NCI-H2081 treated with DMSO at 0.1 percent for 48 hours (cell line): ENCODE results near the gene GPC1.

Experiments
- DNase-seq: peaks from one replicate; lab custom pipeline; 2025; lab: John Stamatoyannopoulos, UW

Gene GPC1

GRCh38 chr2:240442891-240443715 lies 7.6 kb downstream of the GPC1 start:
- no peak for DNase-seq

DNA sequence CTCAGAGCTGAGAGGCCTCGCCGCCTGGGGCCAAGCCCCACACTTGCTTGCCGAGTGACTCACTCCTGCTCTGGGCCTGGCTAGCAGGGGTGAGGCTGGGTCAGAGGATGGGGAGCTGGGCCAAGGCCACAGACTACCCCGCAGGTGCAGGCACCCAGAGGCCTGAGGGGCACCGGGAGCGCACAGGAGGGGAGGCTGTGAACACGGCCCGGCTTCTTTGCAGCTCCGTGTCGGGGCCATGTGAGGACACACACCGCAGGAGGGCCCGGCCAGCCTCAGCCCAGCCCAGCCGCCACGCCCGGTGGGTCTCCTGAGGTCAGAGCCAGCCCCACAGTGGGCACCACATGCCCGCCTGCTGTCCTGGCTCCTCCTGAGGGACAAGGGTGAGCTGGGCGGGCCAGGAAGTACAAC lies 8.4 kb downstream of the GPC1 start:
- DNase-seq = no peak

DNA sequence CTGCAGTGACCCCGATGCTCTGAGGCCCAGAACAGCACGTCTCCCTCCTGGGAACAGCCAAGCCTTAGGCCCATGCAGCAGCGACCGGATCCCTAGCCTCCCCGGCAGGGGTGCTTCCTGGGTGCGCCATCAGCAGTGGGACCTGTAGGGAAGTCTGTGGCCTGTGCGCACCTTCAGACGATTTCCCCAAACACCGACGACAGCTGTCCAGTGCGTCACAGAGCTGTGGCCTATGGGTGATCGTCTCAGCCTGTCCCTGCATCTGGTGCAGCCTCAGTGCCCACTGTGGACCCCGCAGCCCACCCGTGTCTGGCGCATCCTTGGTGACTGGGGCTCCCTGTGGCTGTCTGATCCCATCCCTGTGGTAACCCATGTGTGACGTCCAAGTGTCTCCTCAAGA lies 9.0 kb downstream of the GPC1 start:
- no peak for DNase-seq

- no peak for DNase-seq
Observed at GRCh38 chr2:240445961-240446663, 10.6 kb downstream of the GPC1 start.

DNA sequence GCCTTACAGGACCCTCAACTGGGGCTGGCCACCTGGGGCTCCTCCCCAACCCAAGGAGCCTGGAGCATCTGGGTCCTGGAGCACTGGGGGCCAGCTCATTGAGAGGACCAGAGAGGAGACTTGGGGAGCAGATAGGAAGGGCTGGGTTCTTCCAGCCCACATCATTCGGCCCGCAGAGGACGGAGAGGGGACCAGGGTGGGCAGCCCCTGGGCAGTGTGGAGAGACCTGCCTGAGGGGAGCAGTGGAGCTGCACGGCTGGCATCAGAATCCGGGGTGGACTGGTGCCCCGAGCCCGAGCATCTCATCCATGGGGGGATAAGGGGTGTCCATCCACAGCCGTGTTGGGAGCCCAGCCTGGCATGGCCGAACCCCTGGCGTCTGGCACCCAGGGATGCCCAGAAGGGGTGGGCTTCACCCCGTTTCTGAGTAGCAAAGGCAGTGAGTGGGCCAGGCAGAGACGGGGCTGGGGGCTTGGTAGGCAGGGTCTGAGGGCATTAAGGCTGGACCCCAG lies 11.3 kb downstream of the GPC1 start:
- DNase-seq = no peak

- no peak for DNase-seq
Observed at GRCh38 chr2:240447331-240447730, 11.9 kb downstream of the GPC1 start.

- no peak for DNase-seq
Observed at GRCh38 chr2:240447934-240448333, 12.5 kb downstream of the GPC1 start.

DNA sequence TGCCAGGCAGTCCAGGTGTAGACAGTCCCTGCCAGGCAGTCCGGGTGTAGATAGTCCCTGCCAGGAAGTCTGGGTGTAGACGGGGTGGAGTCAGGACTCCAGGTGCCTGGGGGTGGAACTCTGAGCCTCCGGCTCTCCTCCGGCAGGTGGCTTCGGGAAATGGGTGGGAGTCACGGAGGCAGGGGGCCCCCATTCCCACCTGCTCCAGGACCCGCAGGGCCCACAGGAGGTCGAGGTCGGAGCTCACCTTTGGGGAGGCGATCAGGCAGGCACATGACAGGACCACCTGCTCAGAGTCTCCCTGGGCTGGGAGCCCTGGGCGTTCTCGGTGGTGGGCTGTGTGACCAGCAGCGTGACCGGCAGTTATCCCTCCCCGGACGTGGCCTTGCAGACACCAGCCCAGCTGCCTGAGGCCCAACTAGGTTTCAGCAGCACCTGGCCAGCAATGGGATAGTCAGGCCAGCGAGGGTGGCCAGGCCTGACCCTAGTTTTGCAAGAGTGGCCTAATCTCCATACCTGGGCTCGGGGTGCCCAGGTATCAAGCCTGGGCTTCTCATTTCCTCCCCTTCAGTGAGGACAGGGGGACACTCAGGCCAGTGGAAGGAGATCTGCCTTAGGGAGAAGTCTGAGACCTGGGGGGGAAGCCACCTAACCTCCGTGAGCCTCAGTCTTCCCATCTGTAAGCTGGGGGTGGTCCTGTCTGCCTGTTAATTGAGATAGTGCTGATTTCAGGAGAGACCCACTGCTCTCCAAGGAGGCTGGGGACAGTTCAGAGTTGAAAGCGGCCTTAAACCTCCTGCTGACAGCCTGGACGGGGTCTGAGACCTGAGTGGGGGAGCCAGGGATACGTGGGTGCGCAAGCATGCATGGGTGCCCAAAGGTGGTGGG lies 13.2 kb downstream of the GPC1 start:
- no peak for DNase-seq

GRCh38 chr2:240449764-240450531 lies 14.5 kb downstream of the GPC1 start:
- DNase-seq = no peak

GRCh38 chr2:240450532-240451107 lies 15.2 kb downstream of the GPC1 start:
- DNase-seq = no peak

DNA sequence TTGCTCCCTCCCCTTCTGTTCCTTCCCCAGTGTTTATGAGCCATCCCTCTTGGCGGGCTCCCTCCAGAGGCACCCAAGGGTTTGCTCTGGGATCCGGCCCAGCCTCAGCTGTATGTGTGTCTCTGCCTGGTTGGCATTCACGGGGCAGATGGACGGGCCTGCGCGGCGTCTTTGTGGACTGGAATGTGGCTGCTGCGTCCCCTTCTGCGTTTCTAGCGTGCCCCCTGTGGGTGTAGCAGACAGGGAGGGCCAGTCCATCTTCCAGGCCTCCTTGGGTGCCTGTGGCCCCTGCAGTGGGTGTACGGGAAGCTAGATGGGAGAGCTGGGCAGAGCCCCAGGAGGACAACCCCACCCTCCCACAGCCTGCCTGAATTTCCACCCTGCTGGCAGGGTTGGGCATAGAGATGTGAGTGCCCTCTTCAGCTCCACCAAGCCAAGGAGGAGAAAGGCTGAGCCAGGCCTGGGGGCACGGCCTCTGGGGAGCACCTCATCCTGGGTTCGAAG lies 15.7 kb downstream of the GPC1 start:
- DNase-seq = no peak

- DNase-seq = no peak
Observed at GRCh38 chr2:240451791-240452461, 16.5 kb downstream of the GPC1 start.

- DNase-seq = no peak
Observed at GRCh38 chr2:240452462-240453256, 17.2 kb downstream of the GPC1 start.

DNA sequence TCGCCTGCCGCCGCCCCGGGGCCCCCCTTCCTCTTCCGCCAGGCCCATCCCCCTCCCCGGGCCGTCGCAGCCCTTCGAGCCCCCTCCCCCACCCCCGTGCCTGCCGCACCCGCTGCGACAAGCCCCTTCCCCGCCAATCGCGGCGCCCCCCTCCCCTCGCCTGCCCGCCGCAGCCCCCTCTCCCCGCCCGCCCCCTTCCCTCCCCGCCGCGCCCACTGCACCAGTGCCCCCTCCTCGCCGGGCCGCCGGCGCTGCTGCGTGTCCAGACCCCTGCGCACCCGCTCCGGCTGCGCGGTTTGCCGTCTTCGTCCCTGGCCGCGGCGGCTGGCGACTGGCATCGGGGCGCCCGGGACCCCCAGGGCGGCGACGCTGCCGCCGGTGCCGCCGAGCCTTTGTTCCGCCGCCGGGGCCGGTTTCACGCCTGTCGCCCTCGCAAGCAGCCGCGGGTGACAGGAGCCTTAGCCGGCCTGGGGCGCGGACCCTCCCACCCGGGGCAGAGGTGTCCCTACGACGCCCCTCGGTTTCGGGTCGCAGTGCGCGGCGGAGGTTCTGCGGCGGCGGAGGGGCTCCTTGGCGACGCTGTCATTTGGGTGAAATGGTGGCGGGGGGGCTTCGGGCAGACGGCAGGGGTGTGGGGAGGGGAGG lies 18.1 kb downstream of the GPC1 start:
- no peak for DNase-seq

DNA sequence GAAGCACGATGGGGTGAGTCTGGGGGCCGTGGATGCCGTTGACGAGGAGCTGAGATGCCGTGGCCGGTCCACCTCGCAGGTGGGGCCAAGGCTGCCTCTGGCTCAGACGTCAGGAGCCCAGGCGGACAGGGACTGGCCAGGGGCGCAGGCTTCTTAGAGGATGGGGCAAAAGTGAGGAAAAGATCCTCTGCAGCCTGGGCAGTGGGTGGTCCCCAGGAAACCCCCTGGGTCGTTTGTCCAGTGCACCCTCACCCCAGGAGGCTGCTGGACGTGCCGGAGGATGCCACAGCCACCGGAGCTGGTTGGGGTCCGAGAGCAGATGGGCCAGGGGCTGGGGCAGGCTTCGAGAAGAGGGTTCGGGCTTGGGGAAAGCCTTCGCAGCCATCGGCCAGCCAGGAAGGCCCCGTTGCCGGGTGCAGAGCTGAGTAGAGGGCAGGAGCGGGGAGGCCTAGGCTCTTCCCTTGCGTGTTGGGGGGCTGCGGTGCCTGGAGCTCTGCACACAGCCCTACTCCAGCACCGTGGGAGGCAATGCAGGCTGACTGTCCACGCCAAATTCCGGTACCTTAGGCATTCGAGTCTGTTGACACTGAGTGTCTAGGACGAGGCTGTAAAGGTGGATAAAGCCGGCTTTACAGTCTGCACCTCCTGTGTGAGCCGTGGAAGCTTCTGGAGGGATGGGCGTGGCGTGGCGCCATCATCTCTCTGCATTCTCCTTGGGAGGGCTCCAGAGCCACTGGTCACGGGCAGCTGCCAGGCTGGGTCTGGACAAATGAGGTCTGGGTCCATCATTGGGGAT lies 18.8 kb downstream of the GPC1 start:
- DNase-seq = no peak

DNA sequence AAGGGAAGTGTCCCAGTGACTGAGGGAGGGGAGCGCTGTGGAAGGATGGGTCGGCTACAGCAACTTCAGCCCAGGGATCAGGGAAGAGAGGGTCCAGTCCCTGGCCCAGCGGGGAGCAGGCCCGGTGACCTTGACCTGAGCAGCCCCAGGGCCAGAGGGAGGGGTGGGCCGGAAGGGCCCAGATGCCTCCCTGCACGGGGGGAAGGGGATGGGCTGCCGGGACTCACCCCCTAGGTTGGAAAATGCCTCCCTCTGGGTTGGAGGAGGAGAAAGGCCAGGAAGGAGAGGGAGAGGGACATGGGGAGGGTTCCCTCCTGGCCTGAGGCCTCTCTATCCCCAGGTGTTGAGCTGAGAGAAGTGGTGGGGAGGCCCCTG lies 19.8 kb downstream of the GPC1 start:
- DNase-seq = no peak

DNA sequence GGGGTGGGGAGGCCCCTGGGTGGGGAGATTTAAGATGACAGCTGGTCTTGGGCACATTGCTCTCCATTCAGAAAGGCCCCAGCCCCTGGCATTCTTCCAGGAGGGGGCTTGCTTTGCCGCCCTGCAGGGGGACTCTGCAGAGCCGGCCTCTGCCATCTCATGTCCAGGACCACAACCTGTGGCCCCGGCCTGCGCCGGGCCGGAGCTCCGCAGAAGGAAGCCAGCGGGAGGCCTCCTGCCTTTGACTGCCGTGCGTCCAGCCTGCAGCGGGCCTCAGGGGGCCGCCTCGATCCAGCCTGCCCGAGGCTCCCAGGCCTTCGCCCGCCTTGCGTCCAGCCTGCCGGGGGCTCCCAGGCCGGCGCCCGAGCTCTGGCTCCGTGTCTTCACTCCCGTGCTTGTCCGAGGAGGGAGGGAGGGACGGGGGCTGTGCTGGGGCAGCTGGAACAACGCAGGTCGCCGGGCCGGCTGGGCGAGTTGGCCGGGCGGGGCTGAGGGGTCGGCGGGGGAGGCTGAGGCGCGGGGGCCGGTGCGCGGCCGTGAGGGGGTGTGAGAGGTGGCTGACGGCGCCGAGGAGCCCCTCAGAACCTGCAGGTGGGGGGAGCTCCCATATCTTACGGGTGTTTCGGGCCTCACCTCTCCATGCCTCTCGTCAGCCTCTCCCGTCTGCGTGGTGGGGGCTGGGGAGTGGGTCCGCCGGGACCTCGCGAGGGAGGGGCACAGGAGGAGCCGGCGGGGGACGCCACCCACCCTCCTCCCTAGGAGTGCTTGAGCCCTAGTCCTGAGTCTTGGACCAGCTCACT lies 20.4 kb downstream of the GPC1 start:
- no peak for DNase-seq
